Measurements from ENCODE around the gene LARGE1. TPM values are rescaled to one million over a fixed set of nuclear protein-coding genes. Genes with fewer than 3 reads are reported as not detected.

Gene LARGE1
- total and polyA plus RNA-seq, 2 of the 13 experiments (the other 11 are each of a cell fraction or from before 2014, with no cell fraction given) = 8.4 to 11.0 TPM

- TF ChIP-seq HIC2 (CRISPR knock-in tag; IDR thresholded peaks at IDR 0.05; ENCODE audit: low read depth) = no peak
- TF ChIP-seq PATZ1 (CRISPR knock-in tag; IDR thresholded peaks at IDR 0.05) = 0 out of 2 replicates have a peak, but pooled peaks have one; percentile 40
- no peak for TF ChIP-seq ARNT2 (CRISPR knock-in tag; IDR thresholded peaks at IDR 0.05; ENCODE audit: low read depth)
- TF ChIP-seq GLI4 (CRISPR knock-in tag; IDR thresholded peaks at IDR 0.05; ENCODE audit: borderline replicate concordance) = no peak
- TF ChIP-seq HOXA9 (CRISPR knock-in tag; IDR thresholded peaks at IDR 0.05; ENCODE audit: borderline replicate concordance) = no peak
- no peak for TF ChIP-seq ZNF674 (CRISPR knock-in tag; IDR thresholded peaks at IDR 0.05; ENCODE audit: low read depth)
- no peak for TF ChIP-seq AGO2 (optimal IDR thresholded peaks at IDR 0.05; ENCODE audit: low read depth, low read length)
- TF ChIP-seq NKX3-1 (CRISPR knock-in tag; IDR thresholded peaks at IDR 0.05) = no peak
- peak; percentile 40; the same call in 1 of the 2 replicates for TF ChIP-seq ZNF501 (CRISPR knock-in tag; IDR thresholded peaks at IDR 0.05)
- no peak for TF ChIP-seq SP1 (IDR thresholded peaks at IDR 0.05)
- TF ChIP-seq SP1 (CRISPR knock-in tag; IDR thresholded peaks at IDR 0.05) = no peak
- no peak for TF ChIP-seq KDM5A (IDR thresholded peaks at IDR 0.05; ENCODE audit: borderline replicate concordance, low read length)
- TF ChIP-seq ZFP36 (IDR thresholded peaks at IDR 0.05; ENCODE audit: borderline replicate concordance, low read depth, low read length, partially characterized antibody) = no peak
- TF ChIP-seq ZNF296 (CRISPR knock-in tag; conservative IDR thresholded peaks at IDR 0.05) = no peak
- TF ChIP-seq ZNF142 (CRISPR knock-in tag; IDR thresholded peaks at IDR 0.05) = no peak
- no peak for TF ChIP-seq ERF (CRISPR knock-in tag; IDR thresholded peaks at IDR 0.05)
- TF ChIP-seq JUND (CRISPR knock-in tag; IDR thresholded peaks at IDR 0.05) = no peak
- TF ChIP-seq ARID3A (IDR thresholded peaks at IDR 0.05; ENCODE audit: low read depth, low read length) = peak; percentile 59; the same call in 1 of the 2 replicates
Measured at GRCh38 chr22:33867118-33867866, 53.0 kb downstream of the LARGE1 start (continued).
